A549 (cell line): Measurements from ENCODE around the gene KTN1. TPM values are rescaled to one million over a fixed set of nuclear protein-coding genes. Genes with fewer than 3 reads are reported as not detected.
A peak's percentile ranks its signal among the peaks of the same experiment; 100 is the strongest.

Source experiments
- ATAC-seq, 2 experiments: fragments of 200-7000 bp in 1 of 2; fragments of >200 bp in 1 of 2; cut with Nextera tagmentation in 1 of 2; cut with Tn5 transposase in 1 of 2; 3 replicates each; pipeline versions ENCODE4 v1.8.0 to v1.9.1; 2018 to 2020; ENCODE audit warnings: mild to moderate bottlenecking in 1 of 2, moderate library complexity in 1 of 2
- CTCF ChIA-PET: fragments of 300-600 bp; sonication (Branson Sonifier 250); formaldehyde crosslinking; extraction: SDS; loops from one replicate; lab custom pipeline; 2021; ENCODE audit warnings: antibody characterized with exemption, inconsistent platforms; lab: Yijun Ruan, JAX
- POLR2A ChIA-PET: fragments of 350-600 bp; formaldehyde crosslinking; extraction: SDS; loops from one replicate; lab custom pipeline; 2021; ENCODE audit warnings: antibody characterized with exemption, inconsistent platforms; lab: Yijun Ruan, JAX
- DNase-seq, 2 experiments: peaks; one replicate each; pipeline versions ENCODE4 v3.0.0 to v3.0.0-alpha.2; 2011 to 2016; ENCODE audit warnings: low read depth in 1 of 2, low spot score in 1 of 2
- FAIRE-seq: peaks from 2 replicates; lab custom pipeline; 2011; peaks lifted over from hg19 to GRCh38; lab: Jason Lieb, UNC
- H3K27ac ChIP-seq, 2 experiments: fragments of >200 bp; sonication (Bioruptor Twin); formaldehyde crosslinking; 3 replicates each; pipeline ENCODE4 v1.5.1; 2016 to 2017
- H3K4me1 ChIP-seq: fragments of >200 bp; sonication (Bioruptor Twin); formaldehyde crosslinking; 3 replicates; pipeline ENCODE4 v1.6.1; 2016
- H3K4me2 ChIP-seq: fragments of >200 bp; sonication (Bioruptor Twin); formaldehyde crosslinking; 3 replicates; pipeline ENCODE4 v1.6.1; 2016
- H3K4me3 ChIP-seq: fragments of >200 bp; sonication (Bioruptor Twin); formaldehyde crosslinking; 3 replicates; pipeline ENCODE4 v1.5.1; 2016
- H3K9me3 ChIP-seq: fragments of >200 bp; sonication (Bioruptor Twin); formaldehyde crosslinking; 3 replicates; pipeline ENCODE4 v1.6.1; 2016
- BHLHE40 ChIP-seq: IDR thresholded peaks from 2 replicates; pipeline ENCODE4 v1.6.1; 2012; ENCODE audit warnings: low read depth, low read length, inconsistent platforms
- CBX2 ChIP-seq: fragments of 200-600 bp; sonication (generic); IDR thresholded peaks from 2 replicates; pipeline ENCODE4 v1.6.1; 2016; ENCODE audit warnings: low read depth, mild to moderate bottlenecking, borderline replicate concordance
- CBX8 ChIP-seq: fragments of 200-600 bp; sonication (generic); IDR thresholded peaks from 2 replicates; pipeline ENCODE4 v1.6.1; 2016
- CHD2 ChIP-seq: fragments of 150-350 bp; IDR thresholded peaks from 2 replicates; pipeline ENCODE4 v1.6.1; 2014; ENCODE audit warnings: low read length; ENCODE audit not compliant: partially characterized antibody
- CHD4 ChIP-seq: fragments of 200-600 bp; sonication (generic); IDR thresholded peaks from 2 replicates; pipeline ENCODE4 v1.6.1; 2016; ENCODE audit warnings: antibody characterized with exemption, mild to moderate bottlenecking, borderline replicate concordance
- CTCF ChIP-seq: fragments of >200 bp; sonication (Bioruptor Twin); formaldehyde crosslinking; IDR thresholded peaks from 3 replicates; pipeline ENCODE4 v1.5.1; 2016
- E2F6 ChIP-seq: IDR thresholded peaks from 2 replicates; pipeline ENCODE4 v1.6.1; 2012; ENCODE audit warnings: low read depth, borderline replicate concordance
- EHF ChIP-seq: fragments of 250-450 bp; sonication (Bioruptor Pico); IDR thresholded peaks from 2 replicates; pipeline ENCODE4 v1.5.0; 2020; ENCODE audit warnings: mild to moderate bottlenecking
- EP300 ChIP-seq, 2 experiments: fragments of >200 bp; sonication (Bioruptor Twin); formaldehyde crosslinking; IDR thresholded peaks; 2 replicates in 1 of 2; 3 replicates in 1 of 2; pipeline ENCODE4 v1.6.1; 2016 to 2017
- FOSL2 ChIP-seq, 2 experiments: fragments of 450-650 bp in 1 of 2; fragments of >200 bp in 1 of 2; sonication (Bioruptor Twin) in 1 of 2; formaldehyde crosslinking; IDR thresholded peaks; 2 replicates each; pipeline versions ENCODE4 v1.5.0 to v1.6.1; 2016 to 2020; ENCODE audit warnings: mild to moderate bottlenecking in 1 of 2, moderate library complexity in 1 of 2
- HMGXB4 ChIP-seq: fragments of 250-450 bp; sonication (Bioruptor Pico); IDR thresholded peaks from 2 replicates; pipeline ENCODE4 v1.5.0; 2021; ENCODE audit warnings: mild to moderate bottlenecking, moderate library complexity, borderline replicate concordance
- KDM1A ChIP-seq: fragments of 200-600 bp; sonication (generic); IDR thresholded peaks from 2 replicates; pipeline ENCODE4 v1.6.1; 2016; ENCODE audit warnings: low read depth, mild to moderate bottlenecking
- MAFK ChIP-seq: fragments of 450-650 bp; IDR thresholded peaks from 2 replicates; pipeline ENCODE4 v1.6.1; 2014; ENCODE audit not compliant: partially characterized antibody
- PBX3 ChIP-seq: IDR thresholded peaks from 2 replicates; pipeline ENCODE4 v1.6.1; 2012
- POLR2AphosphoS2 ChIP-seq: conservative IDR thresholded peaks from 2 replicates; pipeline ENCODE4 v1.6.1; 2012; ENCODE audit warnings: low read length, improper control_type of control experiment, inconsistent platforms
- RAD21 ChIP-seq, 2 experiments: fragments of >200 bp in 1 of 2; sonication (Bioruptor Twin) in 1 of 2; formaldehyde crosslinking in 1 of 2; IDR thresholded peaks in 1 of 2; conservative IDR thresholded peaks in 1 of 2; 2 replicates in 1 of 2; 3 replicates in 1 of 2; pipeline ENCODE4 v1.6.1; 2012 to 2018; ENCODE audit warnings: inconsistent platforms in 1 of 2
- RCOR1 ChIP-seq: fragments of 150-350 bp; IDR thresholded peaks from 2 replicates; pipeline ENCODE4 v1.6.1; 2014; ENCODE audit warnings: antibody characterized with exemption, low read length, low read depth
- RFX5 ChIP-seq: fragments of 450-650 bp; IDR thresholded peaks from 2 replicates; pipeline ENCODE4 v1.7.1; 2014; ENCODE audit warnings: antibody characterized with exemption, mild to moderate bottlenecking, moderate library complexity
- RNF2 ChIP-seq: fragments of 200-600 bp; sonication (generic); IDR thresholded peaks from 2 replicates; pipeline ENCODE4 v1.6.1; 2016; ENCODE audit warnings: low read depth, mild to moderate bottlenecking, antibody characterized with exemption, moderate library complexity, borderline replicate concordance
- SMC3 ChIP-seq: fragments of >200 bp; sonication (Bioruptor Twin); formaldehyde crosslinking; IDR thresholded peaks from 3 replicates; pipeline ENCODE4 v1.6.1; 2018; ENCODE audit warnings: inconsistent platforms
- TFCP2L1 ChIP-seq: fragments of 250-450 bp; sonication (Bioruptor Pico); IDR thresholded peaks from 2 replicates; pipeline ENCODE4 v1.5.0; 2021; ENCODE audit warnings: mild to moderate bottlenecking
- TP53 ChIP-seq: fragments of 250-450 bp; sonication (Bioruptor Pico); IDR thresholded peaks from 2 replicates; pipeline ENCODE4 v1.5.0; 2021; ENCODE audit warnings: mild to moderate bottlenecking, moderate library complexity
- ZC3H11A ChIP-seq: fragments of 450-650 bp; IDR thresholded peaks from 2 replicates; pipeline ENCODE4 v1.6.1; 2014; ENCODE audit warnings: antibody characterized with exemption, mild to moderate bottlenecking
- ZSCAN20 ChIP-seq: fragments of 250-450 bp; sonication (Bioruptor Pico); IDR thresholded peaks from 2 replicates; pipeline ENCODE4 v1.8.0; 2022; ENCODE audit warnings: mild to moderate bottlenecking, moderate library complexity
- WGBS: methylation state at CpG from one replicate; pipeline ENCODE4 v1.1.6; 2017; ENCODE audit errors: missing lambda C conversion rate; 5-methylcytosine and 5-hydroxymethylcytosine counted together
- polyA plus RNA-seq, 4 experiments: library from polyadenylated mRNA; depleted of rRNA in 3 of 4; stranded (reverse); fragments of >200 nt; fragmentation: RNase III in 1 of 4; extraction: RNeasy Plus Mini Kit Qiagen cat#74134 plus additional on column Dnase treatment in 1 of 4; gene quantifications; 2 replicates in 3 of 4; 3 replicates in 1 of 4; pipeline ENCODE4 v1.2.3, GENCODE V29; 2011 to 2017
- TF ChIP-seq, protein P1 (sequence below): IDR thresholded peaks from 2 replicates; pipeline ENCODE4 v1.6.1; 2012

The KTN1 gene
- polyA plus RNA-seq, 2 of the 4 experiments (the other 2 are of a cell fraction) = 153 to 233 TPM

DNA sequence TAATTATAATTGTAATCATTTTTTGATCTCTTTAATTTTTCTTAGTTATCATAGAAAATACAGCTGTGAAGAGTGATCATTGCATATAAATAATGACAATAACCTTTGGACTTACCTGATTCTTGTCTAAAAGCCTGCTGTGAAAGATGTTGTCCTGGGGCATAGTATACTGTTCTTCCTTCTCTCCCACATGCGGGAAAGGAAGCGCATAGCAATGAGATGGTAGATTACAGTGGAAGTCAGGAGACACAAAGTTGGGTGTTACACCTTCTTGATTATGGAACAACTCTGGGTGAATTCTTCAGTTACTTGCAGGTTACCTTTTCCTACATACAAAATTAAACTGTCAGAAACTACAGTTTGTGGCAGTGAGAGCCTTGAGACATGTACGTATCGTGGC is 140.8 kb downstream of the KTN1 start:
- no peak for FAIRE-seq
- no peaks in the 10 kb centered on the region for H3K4me1 ChIP-seq
- ChIA-PET POLR2A (no interaction called here), CTCF (interaction anchor here (1.6 kb wide), 1 partner anchor 11 kb away, joined by 3 read pairs; no protein-coding TSS in a partner anchor)
- WGBS = 93% methylated on average over 4 of the region's 4 CpGs
- no peak overlapping the region for H3K27ac ChIP-seq
- no peak overlapping the region for H3K4me2 ChIP-seq
- ATAC-seq = no peak
- no peaks in the 10 kb centered on the region for H3K9me3 ChIP-seq
- TF ChIP-seq EHF = no peak
- no peak for TF ChIP-seq MAFK
- no peak for TF ChIP-seq POLR2AphosphoS2
- no peak for TF ChIP-seq TFCP2L1 (CRISPR knock-in tag)
- TF ChIP-seq CBX2 = no peak
- no peak for TF ChIP-seq SMC3
- no peak overlapping the region for H3K4me3 ChIP-seq
- no peak for DNase-seq

- H3K4me1 ChIP-seq = no peaks in the 10 kb centered on the region
- no peaks in the 10 kb centered on the region for H3K9me3 ChIP-seq
- H3K4me3 ChIP-seq = no peak overlapping the region
- ATAC-seq (peak in 1 of 2 experiments; percentile 39; a peak in 1 of 6 replicates), FAIRE-seq (no peak), DNase-seq (peak in 1 of 2 experiments; percentile 26)
- CTCF ChIA-PET = interaction anchor here (2.2 kb wide), 1 partner anchor 10 kb away, joined by 5 read pairs; no protein-coding TSS in a partner anchor
- POLR2A ChIA-PET = no interaction called here
- no peak overlapping the region for H3K4me2 ChIP-seq
- WGBS = 53% methylated on average over 1 of the region's 1 CpG
- TF ChIP-seq BHLHE40 (no peak), TP53 (CRISPR knock-in tag) (no peak), CBX8 (no peak), MAFK (no peak), RFX5 (no peak)
- no peak overlapping the region for H3K27ac ChIP-seq
These were observed 141.3 kb downstream of the KTN1 start for GRCh38 chr14:55721353-55721752.

GRCh38 chr14:55722054-55722453 is 142.0 kb downstream of the KTN1 start:
- ATAC-seq = no peak
- no peak overlapping the region for H3K27ac ChIP-seq
- FAIRE-seq = no peak
- no peak overlapping the region for H3K4me2 ChIP-seq
- no peaks in the 10 kb centered on the region for H3K9me3 ChIP-seq
- DNase-seq = no peak
- TF ChIP-seq RAD21 (conservative IDR thresholded peaks at IDR 0.05 in 1 of 2, IDR thresholded peaks at IDR 0.05 in 1 of 2) (no peak), BHLHE40 (no peak)
- no peaks in the 10 kb centered on the region for H3K4me1 ChIP-seq
- ChIA-PET POLR2A (no interaction called here), CTCF (interaction anchor here (1.6 to 2.2 kb wide), 2 partner anchors 10 to 31 kb away, joined by 4 to 5 read pairs; no protein-coding TSS in a partner anchor)
- 91% methylated on average over 5 of the region's 5 CpGs for WGBS
- no peak overlapping the region for H3K4me3 ChIP-seq

DNA sequence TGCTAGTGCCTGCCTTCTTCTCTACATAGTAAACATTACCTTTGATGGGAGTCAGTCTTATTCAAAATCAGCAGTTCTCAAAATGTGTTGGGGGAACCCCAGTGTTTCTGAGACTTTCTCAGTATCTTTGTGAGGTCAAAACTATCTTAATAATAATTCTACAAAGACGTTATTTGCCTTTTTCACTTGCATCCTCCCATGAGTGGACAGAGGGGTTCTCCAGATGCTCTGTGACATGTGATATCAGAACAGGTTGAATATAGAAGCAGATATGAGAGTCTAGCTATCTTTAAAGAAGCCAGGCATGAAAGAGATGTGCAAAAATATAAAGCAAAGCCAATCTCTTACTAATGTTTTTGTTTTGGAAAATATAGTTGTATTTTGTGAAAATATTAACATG is 144.7 kb downstream of the KTN1 start:
- H3K4me3 ChIP-seq = no peak overlapping the region
- no peaks in the 10 kb centered on the region for H3K4me1 ChIP-seq
- no peak overlapping the region for H3K27ac ChIP-seq
- ChIA-PET CTCF (interaction anchor here (1.9 kb wide), 2 partner anchors 13 to 615 kb away, joined by 5 to 7 read pairs; no protein-coding TSS in a partner anchor), POLR2A (no interaction called here)
- no peak overlapping the region for H3K4me2 ChIP-seq
- 66% methylated on average over 1 of the region's 1 CpG for WGBS
- TF ChIP-seq CBX2 (no peak), RNF2 (no peak), FOSL2 (IDR thresholded peaks at IDR 0.05) (no peak), FOSL2 (CRISPR knock-in tag; IDR thresholded peaks at IDR 0.05) (no peak), RAD21 (conservative IDR thresholded peaks at IDR 0.05 in 1 of 2, IDR thresholded peaks at IDR 0.05 in 1 of 2) (no peak), PBX3 (no peak), CHD2 (no peak), CHD4 (no peak), ZSCAN20 (CRISPR knock-in tag) (no peak), RCOR1 (no peak), HMGXB4 (no peak), E2F6 (no peak), CBX8 (no peak), CTCF (no peak), ZC3H11A (no peak), EP300 (IDR thresholded peaks at IDR 0.05) (no peak), KDM1A (no peak)
- TF ChIP-seq, protein P1, sequence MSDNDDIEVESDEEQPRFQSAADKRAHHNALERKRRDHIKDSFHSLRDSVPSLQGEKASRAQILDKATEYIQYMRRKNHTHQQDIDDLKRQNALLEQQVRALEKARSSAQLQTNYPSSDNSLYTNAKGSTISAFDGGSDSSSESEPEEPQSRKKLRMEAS = no peak
- ATAC-seq = no peak
- DNase-seq = no peak
- no peak for FAIRE-seq
- H3K9me3 ChIP-seq = no peaks in the 10 kb centered on the region
